ENCODE measurements around the gene VWCE.

VWCE gene, protein sequence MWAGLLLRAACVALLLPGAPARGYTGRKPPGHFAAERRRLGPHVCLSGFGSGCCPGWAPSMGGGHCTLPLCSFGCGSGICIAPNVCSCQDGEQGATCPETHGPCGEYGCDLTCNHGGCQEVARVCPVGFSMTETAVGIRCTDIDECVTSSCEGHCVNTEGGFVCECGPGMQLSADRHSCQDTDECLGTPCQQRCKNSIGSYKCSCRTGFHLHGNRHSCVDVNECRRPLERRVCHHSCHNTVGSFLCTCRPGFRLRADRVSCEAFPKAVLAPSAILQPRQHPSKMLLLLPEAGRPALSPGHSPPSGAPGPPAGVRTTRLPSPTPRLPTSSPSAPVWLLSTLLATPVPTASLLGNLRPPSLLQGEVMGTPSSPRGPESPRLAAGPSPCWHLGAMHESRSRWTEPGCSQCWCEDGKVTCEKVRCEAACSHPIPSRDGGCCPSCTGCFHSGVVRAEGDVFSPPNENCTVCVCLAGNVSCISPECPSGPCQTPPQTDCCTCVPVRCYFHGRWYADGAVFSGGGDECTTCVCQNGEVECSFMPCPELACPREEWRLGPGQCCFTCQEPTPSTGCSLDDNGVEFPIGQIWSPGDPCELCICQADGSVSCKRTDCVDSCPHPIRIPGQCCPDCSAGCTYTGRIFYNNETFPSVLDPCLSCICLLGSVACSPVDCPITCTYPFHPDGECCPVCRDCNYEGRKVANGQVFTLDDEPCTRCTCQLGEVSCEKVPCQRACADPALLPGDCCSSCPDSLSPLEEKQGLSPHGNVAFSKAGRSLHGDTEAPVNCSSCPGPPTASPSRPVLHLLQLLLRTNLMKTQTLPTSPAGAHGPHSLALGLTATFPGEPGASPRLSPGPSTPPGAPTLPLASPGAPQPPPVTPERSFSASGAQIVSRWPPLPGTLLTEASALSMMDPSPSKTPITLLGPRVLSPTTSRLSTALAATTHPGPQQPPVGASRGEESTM

GRCh38 chr11:61294717-61295595 is at the start of gene VWCE:
Gene VWCE, minus strand, starts transcription at chr11:61295316. Its CDS starts 279 bp downstream, at chr11:61295037.
- no peak for DNase-seq (ENCODE audit: low spot score)

GRCh38 chr11:61343792-61344745 is 49.0 kb upstream of the VWCE start:
- DNase-seq (ENCODE audit: low spot score), result no peak

GRCh38 chr11:61342207-61342803 is 47.2 kb upstream of the VWCE start:
- DNase-seq (ENCODE audit: low spot score), result no peak

GRCh38 chr11:61341706-61342105 is 46.6 kb upstream of the VWCE start:
- DNase-seq (ENCODE audit: low spot score), result no peak

GRCh38 chr11:61340979-61341378 is 45.9 kb upstream of the VWCE start:
- no peak for DNase-seq (ENCODE audit: low spot score)

- no peak for DNase-seq (ENCODE audit: low spot score)
Observed at GRCh38 chr11:61339490-61339878, 44.4 kb upstream of the VWCE start.

DNA sequence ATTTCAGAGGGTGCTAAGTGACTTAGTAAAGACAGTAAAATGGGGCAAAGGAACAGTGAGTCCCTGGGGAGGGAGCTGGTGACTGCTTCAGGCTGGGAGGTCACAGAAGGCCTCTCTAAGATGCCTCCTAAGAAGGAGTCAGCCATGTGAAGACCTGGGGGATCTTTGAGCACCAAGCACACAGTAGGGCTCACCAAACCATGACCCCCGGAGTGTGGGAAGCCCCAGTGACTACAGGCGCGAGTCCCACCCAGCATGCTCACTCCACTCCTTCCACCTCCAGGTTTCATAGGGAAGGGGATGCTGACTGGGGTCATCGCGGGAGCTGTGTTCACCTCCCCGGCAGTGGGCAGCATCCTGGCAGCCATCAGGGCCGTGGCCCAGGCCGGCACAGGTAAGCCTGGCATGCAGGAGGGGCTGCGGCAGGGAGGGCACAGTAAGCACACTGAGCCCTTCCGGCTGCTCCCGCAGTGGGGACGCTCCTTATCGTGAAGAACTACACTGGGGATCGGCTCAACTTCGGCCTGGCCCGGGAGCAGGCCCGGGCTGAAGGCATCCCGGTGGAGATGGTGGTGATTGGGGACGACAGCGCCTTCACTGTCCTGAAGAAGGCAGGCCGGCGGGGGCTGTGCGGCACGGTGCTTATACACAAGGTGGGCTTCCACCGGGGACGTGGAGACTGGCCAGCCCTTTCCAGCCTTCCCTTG is 43.8 kb upstream of the VWCE start:
- DNase-seq (ENCODE audit: low spot score), result no peak

- no peak for DNase-seq (ENCODE audit: low spot score)
Observed at GRCh38 chr11:61337706-61338470, 42.8 kb upstream of the VWCE start.

DNA sequence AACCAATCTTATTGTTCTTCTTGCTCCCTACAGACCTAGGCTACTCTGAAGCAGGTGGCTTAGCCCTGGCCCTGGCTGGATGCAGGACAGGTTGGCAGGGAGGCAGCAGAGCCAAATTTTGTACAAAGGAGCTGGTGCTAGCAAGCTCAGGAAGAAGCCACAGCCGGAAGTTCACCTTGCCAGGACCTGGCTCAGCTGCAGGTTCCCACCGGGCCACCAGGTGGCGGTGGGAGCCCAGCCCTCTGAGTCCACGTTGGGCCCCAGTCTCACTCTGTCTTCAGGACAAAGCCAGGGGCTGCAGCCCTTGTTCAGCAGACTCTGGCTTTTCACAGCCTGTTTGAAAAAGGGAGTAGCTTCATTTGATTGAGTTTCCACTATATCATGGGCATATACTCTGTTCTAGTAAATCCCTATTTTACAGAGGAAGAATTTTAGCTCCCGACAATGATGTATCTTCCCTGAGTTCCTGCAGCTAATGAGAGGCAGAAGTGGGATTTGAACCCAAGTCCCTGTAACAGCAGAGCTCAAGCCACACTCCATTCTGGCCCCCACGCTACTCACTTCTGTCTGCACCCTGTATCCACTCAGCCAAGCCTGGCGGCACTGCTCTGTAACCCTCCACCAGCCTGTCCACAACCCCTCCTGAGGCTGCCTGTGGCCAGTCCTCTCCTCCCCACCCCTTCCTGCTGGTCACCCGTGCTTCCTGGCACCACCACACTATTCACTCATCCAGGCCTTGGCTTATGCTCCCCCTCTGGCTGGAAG is 41.2 kb upstream of the VWCE start:
- DNase-seq (ENCODE audit: low spot score), result peak; percentile 42

- DNase-seq (ENCODE audit: low spot score), result no peak
Observed at GRCh38 chr11:61335355-61335710, 40.2 kb upstream of the VWCE start.

- no peak for DNase-seq (ENCODE audit: low spot score)
Observed at GRCh38 chr11:61334434-61335354, 39.6 kb upstream of the VWCE start.

DNA sequence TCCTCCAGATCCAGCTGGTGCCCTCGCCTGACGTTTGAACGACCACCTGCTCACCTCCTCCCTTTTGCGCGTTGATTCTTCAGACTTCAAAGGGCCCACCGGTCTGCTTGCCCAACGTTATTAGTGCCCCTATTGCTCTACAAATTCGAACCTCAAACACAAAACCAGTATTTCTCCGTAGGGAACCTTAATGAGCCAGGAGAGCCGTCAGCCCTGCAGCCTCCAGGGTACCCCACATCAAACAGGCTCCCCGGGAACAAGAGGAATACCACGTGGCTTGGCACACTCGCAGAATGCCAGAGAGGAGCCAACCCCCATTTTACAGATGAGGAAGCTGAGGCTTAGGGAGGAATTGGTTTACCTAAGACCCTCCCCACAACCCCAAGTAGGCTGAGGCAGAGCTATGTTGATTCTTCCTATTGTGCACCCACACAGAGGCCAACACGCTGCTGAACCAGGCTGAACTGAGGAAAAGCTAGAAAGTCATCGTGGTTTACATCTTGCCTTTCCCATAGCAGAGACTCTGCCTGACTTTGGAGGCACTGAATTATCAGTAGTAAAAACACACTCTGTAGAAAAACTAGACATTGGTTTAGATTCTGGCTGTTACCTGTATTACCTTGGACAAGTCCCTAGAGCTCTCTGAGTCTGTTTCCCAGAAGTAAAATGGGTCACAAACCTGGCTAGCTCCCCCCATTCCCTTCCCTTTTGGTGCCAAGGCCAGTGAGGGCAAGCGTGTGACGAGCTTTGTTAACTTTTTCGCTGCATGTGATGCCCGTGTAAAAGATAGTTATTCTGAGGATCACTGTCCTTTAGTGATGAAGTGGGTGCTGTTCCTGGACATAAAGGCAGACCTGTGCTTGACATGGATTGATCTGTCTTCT is 38.7 kb upstream of the VWCE start:
- DNase-seq (ENCODE audit: low spot score), result no peak

DNA sequence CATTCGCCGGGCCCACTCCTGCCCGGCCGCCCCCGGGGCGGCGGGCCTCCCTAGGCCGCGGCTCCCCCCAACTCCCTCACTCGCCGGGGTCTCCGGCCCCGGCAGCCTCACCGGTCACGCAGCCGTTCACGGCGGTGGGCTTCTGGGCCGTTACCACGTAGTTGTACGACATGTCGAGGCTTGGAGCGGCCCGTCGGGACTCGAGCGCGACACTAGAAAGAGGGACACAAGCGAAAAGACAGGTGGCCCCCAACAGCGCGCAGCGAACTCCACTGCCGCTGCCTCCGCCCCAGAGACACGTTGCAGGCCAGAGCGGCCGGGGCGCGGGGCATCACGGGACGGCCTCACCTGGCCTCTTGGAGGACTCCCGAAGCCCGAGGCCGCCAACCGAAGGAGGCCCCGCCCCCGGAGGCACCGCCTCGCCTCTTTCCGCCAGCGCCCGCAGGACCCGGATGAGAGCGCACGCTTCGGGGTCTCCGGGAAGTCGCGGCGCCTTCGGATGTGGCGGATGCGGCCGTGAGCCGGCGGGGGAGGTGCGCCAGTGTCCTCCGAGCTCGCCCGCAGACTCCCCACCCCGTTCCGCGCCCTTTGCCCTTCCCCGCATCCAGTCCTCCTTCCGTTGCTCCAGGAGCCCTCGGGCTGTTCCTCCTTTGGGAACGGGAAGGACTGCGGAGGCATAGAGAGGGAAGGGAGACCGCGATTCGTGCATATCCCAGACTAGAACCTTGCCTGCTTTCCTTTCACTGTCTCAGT is 37.9 kb upstream of the VWCE start, which contains the start of the genes DDB1 and TKFC:
TSS of gene DDB1 (minus strand) at position 309 of the 753 bp plus-strand sequence. CDS start at position 172, 137 bp downstream.
TSS of gene TKFC (plus strand) at position 432 of the 753 bp plus-strand sequence. CDS start 1,501 bp downstream, outside the sequence.
- DNase-seq (ENCODE audit: low spot score), result peak; percentile 88

- peak; percentile 6 for DNase-seq (ENCODE audit: low spot score)
Observed at GRCh38 chr11:61332281-61332796, 37.2 kb upstream of the VWCE start.

- DNase-seq (ENCODE audit: low spot score), result no peak
Observed at GRCh38 chr11:61331651-61332050, 36.5 kb upstream of the VWCE start.

Data from globus pallidus (tissue), 1 donor.